Suprapubic skin (tissue), 4 donors: ENCODE results near the gene AKR1C1. TPM values are rescaled to one million over a fixed set of nuclear protein-coding genes. Genes with fewer than 3 reads are reported as not detected.
A peak's percentile ranks its signal among the peaks of the same experiment; 100 is the strongest.
"Not testable (repeated sequence)": the region's sequence is repeated elsewhere in the genome, so short reads cannot be mapped to it uniquely, and the experiment has no call there.

ENCODE experiments used
- DNase-seq, 2 donors: peaks; one replicate each; pipeline ENCODE4 v3.0.0-alpha.2; 2019; ENCODE audit warnings: low spot score in 2 of 2
- H3K27ac ChIP-seq: fragments of 200-600 bp; sonication (generic); one replicate; pipeline ENCODE4 v1.5.1; 2019
- H3K27me3 ChIP-seq: fragments of 200-600 bp; sonication (generic); one replicate; pipeline ENCODE4 v1.5.1; 2019
- H3K36me3 ChIP-seq: fragments of 200-600 bp; sonication (generic); one replicate; pipeline ENCODE4 v1.5.1; 2019
- H3K4me1 ChIP-seq: fragments of 200-600 bp; sonication (generic); one replicate; pipeline ENCODE4 v1.5.1; 2019
- H3K4me3 ChIP-seq: fragments of 200-600 bp; sonication (generic); one replicate; pipeline ENCODE4 v1.5.1; 2019; ENCODE audit warnings: mild to moderate bottlenecking
- H3K9me3 ChIP-seq: fragments of 200-600 bp; sonication (generic); one replicate; pipeline ENCODE4 v1.5.1; 2019
- EP300 ChIP-seq: sonication (generic); formaldehyde crosslinking; IDR thresholded peaks from one replicate; pipeline ENCODE4 v1.6.1; 2017; ENCODE audit warnings: antibody characterized with exemption
- POLR2A ChIP-seq, 2 donors: fragments of 450-650 bp; IDR thresholded peaks; one replicate each; pipeline ENCODE4 v1.6.1; 2017; ENCODE audit warnings: antibody characterized with exemption in 2 of 2, mild to moderate bottlenecking in 2 of 2, moderate library complexity in 2 of 2
- POLR2AphosphoS5 ChIP-seq, 3 donors: sonication (generic); formaldehyde crosslinking; IDR thresholded peaks; one replicate each; pipeline ENCODE4 v1.6.1; 2017; ENCODE audit warnings: antibody characterized with exemption in 3 of 3
- WGBS: methylation state at CpG from one replicate; pipeline ENCODE4 v1.1.5; 2018; 5-methylcytosine and 5-hydroxymethylcytosine counted together
- total RNA-seq, 4 donors: library from RNA; depleted of rRNA; stranded (reverse); fragments of >200 nt; gene quantifications; one replicate each; pipeline ENCODE4 v1.1.0, GENCODE V29; 2016
- TF ChIP-seq, protein P1 (sequence below), 2 donors: fragments of 200-600 bp in 1 of 2; fragments of 450-650 bp in 1 of 2; sonication (generic) in 1 of 2; IDR thresholded peaks; one replicate each; pipeline ENCODE4 v1.5.1; 2016 to 2019; ENCODE audit warnings: antibody characterized with exemption in 2 of 2, mild to moderate bottlenecking in 1 of 2, moderate library complexity in 1 of 2

AKR1C1 gene
- total RNA-seq, 4 donors from 2014 or later: 23.3 to 61.7 (median 32.6) TPM

DNA sequence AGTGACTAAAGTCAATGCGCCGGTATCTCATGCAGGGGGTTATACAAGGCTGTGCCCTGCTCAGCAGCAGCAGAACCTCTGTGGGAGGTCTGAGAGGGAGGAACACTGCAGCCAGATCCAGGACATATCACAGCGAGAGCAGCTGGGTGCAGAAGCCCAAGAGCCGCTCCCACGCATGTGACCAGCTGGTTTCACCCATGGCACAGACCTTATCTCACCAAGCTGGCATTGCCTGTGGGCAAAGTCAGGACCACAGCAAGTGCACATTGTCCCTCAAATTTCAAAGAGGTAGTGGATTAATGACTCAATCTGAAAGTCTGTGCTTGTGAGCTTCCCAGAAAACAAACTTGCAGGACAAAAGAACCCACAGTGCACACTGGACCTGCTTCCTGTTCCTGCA, 31.6 kb upstream of the AKR1C1 start:
- H3K4me3 ChIP-seq: no peak overlapping the region
- WGBS: 70% methylated on average over 5 of the region's 5 CpGs
- peaks cover 2% of the 10 kb centered on the region for H3K4me1 ChIP-seq
- no peaks in the 10 kb centered on the region for H3K27me3 ChIP-seq
- H3K9me3 ChIP-seq: no peaks in the 10 kb centered on the region
- H3K27ac ChIP-seq: no peak overlapping the region
- no peak for TF ChIP-seq POLR2AphosphoS5 (IDR thresholded peaks at IDR 0.05)
- no peaks in the 10 kb centered on the region for H3K36me3 ChIP-seq
- no peak for DNase-seq

- no peak for DNase-seq
- no peaks in the 10 kb centered on the region for H3K36me3 ChIP-seq
- peaks cover 2% of the 10 kb centered on the region for H3K4me1 ChIP-seq
- H3K27ac ChIP-seq: no peak overlapping the region
- TF ChIP-seq POLR2AphosphoS5 (IDR thresholded peaks at IDR 0.05): no peak
- no peak for TF ChIP-seq EP300
- TF ChIP-seq, protein P1, sequence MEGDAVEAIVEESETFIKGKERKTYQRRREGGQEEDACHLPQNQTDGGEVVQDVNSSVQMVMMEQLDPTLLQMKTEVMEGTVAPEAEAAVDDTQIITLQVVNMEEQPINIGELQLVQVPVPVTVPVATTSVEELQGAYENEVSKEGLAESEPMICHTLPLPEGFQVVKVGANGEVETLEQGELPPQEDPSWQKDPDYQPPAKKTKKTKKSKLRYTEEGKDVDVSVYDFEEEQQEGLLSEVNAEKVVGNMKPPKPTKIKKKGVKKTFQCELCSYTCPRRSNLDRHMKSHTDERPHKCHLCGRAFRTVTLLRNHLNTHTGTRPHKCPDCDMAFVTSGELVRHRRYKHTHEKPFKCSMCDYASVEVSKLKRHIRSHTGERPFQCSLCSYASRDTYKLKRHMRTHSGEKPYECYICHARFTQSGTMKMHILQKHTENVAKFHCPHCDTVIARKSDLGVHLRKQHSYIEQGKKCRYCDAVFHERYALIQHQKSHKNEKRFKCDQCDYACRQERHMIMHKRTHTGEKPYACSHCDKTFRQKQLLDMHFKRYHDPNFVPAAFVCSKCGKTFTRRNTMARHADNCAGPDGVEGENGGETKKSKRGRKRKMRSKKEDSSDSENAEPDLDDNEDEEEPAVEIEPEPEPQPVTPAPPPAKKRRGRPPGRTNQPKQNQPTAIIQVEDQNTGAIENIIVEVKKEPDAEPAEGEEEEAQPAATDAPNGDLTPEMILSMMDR (IDR thresholded peaks at IDR 0.05): no peak
- no peak for TF ChIP-seq POLR2A (IDR thresholded peaks at IDR 0.05)
- no peaks in the 10 kb centered on the region for H3K9me3 ChIP-seq
- H3K4me3 ChIP-seq: no peak overlapping the region
- no peaks in the 10 kb centered on the region for H3K27me3 ChIP-seq
- 97% methylated on average over 7 of the region's 7 CpGs for WGBS
These were observed 28.7 kb upstream of the AKR1C1 start for GRCh38 chr10:4934391-4934987.

DNA sequence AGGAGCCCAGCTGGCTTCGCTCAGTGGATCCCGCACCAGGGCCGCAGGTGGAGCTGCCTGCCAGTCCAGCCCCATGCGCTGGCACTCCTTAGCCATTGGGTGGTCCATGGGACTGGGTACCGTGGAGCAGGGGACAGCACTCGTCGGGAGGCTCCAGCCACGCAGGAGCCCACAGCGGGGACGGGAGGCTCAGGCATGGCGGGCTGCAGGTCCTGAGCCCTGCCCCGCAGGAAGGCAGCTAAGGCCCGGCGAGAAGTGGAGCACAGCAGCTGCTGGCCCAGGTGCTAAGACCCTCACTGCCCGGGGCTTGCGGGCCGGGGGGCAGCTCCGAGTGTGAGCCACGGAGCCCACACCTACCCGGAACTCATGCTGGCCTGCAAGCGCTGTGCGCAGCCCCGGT, 25.9 kb upstream of the AKR1C1 start:
- no peaks in the 10 kb centered on the region for H3K36me3 ChIP-seq
- no peak overlapping the region for H3K4me3 ChIP-seq
- H3K4me1 ChIP-seq: peaks cover 20% of the 10 kb centered on the region
- DNase-seq: no peak
- H3K27ac ChIP-seq: no peak overlapping the region
- 96% methylated on average over 22 of the region's 23 CpGs for WGBS
- H3K9me3 ChIP-seq: no peaks in the 10 kb centered on the region
- no peak for TF ChIP-seq POLR2A (IDR thresholded peaks at IDR 0.05)
- no peak for TF ChIP-seq EP300
- TF ChIP-seq POLR2AphosphoS5 (IDR thresholded peaks at IDR 0.05): no peak
- TF ChIP-seq, protein P1 (IDR thresholded peaks at IDR 0.05): no peak
- H3K27me3 ChIP-seq: no peaks in the 10 kb centered on the region

- Histone ChIP-seq H3K9me3 (no peaks in the 10 kb centered on the region), H3K4me3 (no peak overlapping the region), H3K36me3 (no peaks in the 10 kb centered on the region), H3K27ac (no peak overlapping the region), H3K27me3 (no peaks in the 10 kb centered on the region), H3K4me1 (peaks cover 35% of the 10 kb centered on the region)
- TF ChIP-seq, protein P1 (IDR thresholded peaks at IDR 0.05): no peak
- TF ChIP-seq POLR2AphosphoS5 (IDR thresholded peaks at IDR 0.05) (no peak), POLR2A (IDR thresholded peaks at IDR 0.05) (no peak)
- WGBS: 55% methylated on average over 7 of the region's 7 CpGs
- DNase-seq: no peak
These were observed 23.8 kb upstream of the AKR1C1 start for GRCh38 chr10:4939224-4940072.

GRCh38 chr10:4940073-4940428, 23.2 kb upstream of the AKR1C1 start:
- H3K4me3 ChIP-seq, H3K27me3 ChIP-seq, H3K9me3 ChIP-seq, H3K27ac ChIP-seq, DNase-seq, H3K36me3 ChIP-seq: not testable (repeated sequence)
- peaks cover 35% of the 10 kb centered on the region for H3K4me1 ChIP-seq
- WGBS: 50% methylated on average over 6 of the region's 6 CpGs

GRCh38 chr10:4940909-4941308, 22.3 kb upstream of the AKR1C1 start:
- not testable (repeated sequence) for H3K9me3 ChIP-seq, H3K27me3 ChIP-seq, H3K36me3 ChIP-seq, DNase-seq, H3K4me3 ChIP-seq
- Histone ChIP-seq H3K27ac (peak overlapping the region; percentile 79), H3K4me1 (peaks cover 42% of the 10 kb centered on the region)
- WGBS: 100% methylated on average over 2 of the region's 2 CpGs
